ENCODE data around the gene CEP350.

Gene CEP350

GRCh38 chr1:179971563-179972496, 17.2 kb downstream of the CEP350 start:
- DNase-seq (ENCODE audit: low read depth): no peak
- TF ChIP-seq, protein P1, sequence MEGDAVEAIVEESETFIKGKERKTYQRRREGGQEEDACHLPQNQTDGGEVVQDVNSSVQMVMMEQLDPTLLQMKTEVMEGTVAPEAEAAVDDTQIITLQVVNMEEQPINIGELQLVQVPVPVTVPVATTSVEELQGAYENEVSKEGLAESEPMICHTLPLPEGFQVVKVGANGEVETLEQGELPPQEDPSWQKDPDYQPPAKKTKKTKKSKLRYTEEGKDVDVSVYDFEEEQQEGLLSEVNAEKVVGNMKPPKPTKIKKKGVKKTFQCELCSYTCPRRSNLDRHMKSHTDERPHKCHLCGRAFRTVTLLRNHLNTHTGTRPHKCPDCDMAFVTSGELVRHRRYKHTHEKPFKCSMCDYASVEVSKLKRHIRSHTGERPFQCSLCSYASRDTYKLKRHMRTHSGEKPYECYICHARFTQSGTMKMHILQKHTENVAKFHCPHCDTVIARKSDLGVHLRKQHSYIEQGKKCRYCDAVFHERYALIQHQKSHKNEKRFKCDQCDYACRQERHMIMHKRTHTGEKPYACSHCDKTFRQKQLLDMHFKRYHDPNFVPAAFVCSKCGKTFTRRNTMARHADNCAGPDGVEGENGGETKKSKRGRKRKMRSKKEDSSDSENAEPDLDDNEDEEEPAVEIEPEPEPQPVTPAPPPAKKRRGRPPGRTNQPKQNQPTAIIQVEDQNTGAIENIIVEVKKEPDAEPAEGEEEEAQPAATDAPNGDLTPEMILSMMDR (conservative IDR thresholded peaks at IDR 0.05; ENCODE audit: low read depth, low read length): no peak
- H3K4me3 ChIP-seq (ENCODE audit: low read length): no peak overlapping the region

GRCh38 chr1:179973198-179974110, 18.8 kb downstream of the CEP350 start:
- TF ChIP-seq, protein P1 (conservative IDR thresholded peaks at IDR 0.05; ENCODE audit: low read depth, low read length): no peak
- H3K4me3 ChIP-seq (ENCODE audit: low read length): no peak overlapping the region
- DNase-seq (ENCODE audit: low read depth): no peak

- H3K4me3 ChIP-seq (ENCODE audit: low read length): no peak overlapping the region
- TF ChIP-seq, protein P1 (conservative IDR thresholded peaks at IDR 0.05; ENCODE audit: low read depth, low read length): no peak
- no peak for DNase-seq (ENCODE audit: low read depth)
These were observed 22.5 kb downstream of the CEP350 start for GRCh38 chr1:179976970-179977651.

GRCh38 chr1:179978199-179979079, 23.8 kb downstream of the CEP350 start:
- TF ChIP-seq, protein P1 (conservative IDR thresholded peaks at IDR 0.05; ENCODE audit: low read depth, low read length): no peak

GRCh38 chr1:179984101-179984500, 29.5 kb downstream of the CEP350 start:
- TF ChIP-seq, protein P1 (conservative IDR thresholded peaks at IDR 0.05; ENCODE audit: low read depth, low read length): no peak
- H3K4me3 ChIP-seq (ENCODE audit: low read length): no peak overlapping the region
- no peak for DNase-seq (ENCODE audit: low read depth)

More at GRCh38 chr1:179978199-179979079, 23.8 kb downstream of the CEP350 start:
- no peak for DNase-seq (ENCODE audit: low read depth)
- H3K4me3 ChIP-seq (ENCODE audit: low read length): no peak overlapping the region

DNA sequence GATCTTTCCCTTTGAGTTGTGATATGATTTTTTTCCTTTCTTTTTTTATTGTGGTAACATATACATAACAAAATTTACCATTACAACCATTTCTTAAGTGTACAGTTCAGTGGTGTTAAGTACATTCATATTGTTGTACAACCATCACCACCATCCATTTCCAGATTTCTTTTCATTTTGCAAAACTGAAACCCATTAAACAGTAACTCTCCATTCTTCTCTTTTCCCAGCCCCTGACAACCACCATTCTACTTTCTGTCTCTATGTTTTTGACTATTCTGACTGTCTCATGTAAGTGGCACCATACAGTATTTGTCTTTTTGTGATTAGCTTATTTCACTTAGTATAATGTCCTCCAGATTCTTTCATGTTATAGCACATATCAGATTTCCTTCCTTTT, 30.3 kb downstream of the CEP350 start:
- TF ChIP-seq, protein P1 (conservative IDR thresholded peaks at IDR 0.05; ENCODE audit: low read depth, low read length): no peak
- no peak overlapping the region for H3K4me3 ChIP-seq (ENCODE audit: low read length)
- no peak for DNase-seq (ENCODE audit: low read depth)

Data from retinal pigment epithelial cell (primary cell).